LNCAP (cell line): Measurements from ENCODE around the gene CFAP20DC.
A peak's percentile ranks its signal among the peaks of the same experiment; 100 is the strongest.

Experiments used
- CTCF ChIP-seq: fragments of 450-650 bp; IDR thresholded peaks from 2 replicates; pipeline ENCODE4 v1.5.1; 2017; ENCODE audit warnings: mild to moderate bottlenecking

Gene CFAP20DC

GRCh38 chr3:58829321-58830000, 220.4 kb downstream of the CFAP20DC start:
- TF ChIP-seq CTCF, result no peak

- TF ChIP-seq CTCF, result no peak
Measured at GRCh38 chr3:58824777-58825176, 225.0 kb downstream of the CFAP20DC start.

- TF ChIP-seq CTCF, result peak; percentile 79
Measured at GRCh38 chr3:58824285-58824684, 225.5 kb downstream of the CFAP20DC start.

GRCh38 chr3:58804914-58805313, 244.9 kb downstream of the CFAP20DC start:
- TF ChIP-seq CTCF, result no peak

- TF ChIP-seq CTCF, result no peak
Measured at GRCh38 chr3:58801541-58801940, 248.3 kb downstream of the CFAP20DC start.

GRCh38 chr3:58800940-58801339, 248.9 kb downstream of the CFAP20DC start:
- TF ChIP-seq CTCF, result no peak

GRCh38 chr3:58800032-58800431, 249.8 kb downstream of the CFAP20DC start:
- no peak for TF ChIP-seq CTCF

- TF ChIP-seq CTCF, result peak; percentile 47
Measured at GRCh38 chr3:58799271-58799670, 250.6 kb downstream of the CFAP20DC start.
